ENCODE data around the gene PLA2G12B.
A peak's percentile ranks its signal among the peaks of the same experiment; 100 is the strongest.

The PLA2G12B gene

GRCh38 chr10:72981028-72981881, 26.6 kb upstream of the PLA2G12B start:
- no peak overlapping the region for H3K27ac ChIP-seq
- TF ChIP-seq, protein P1, sequence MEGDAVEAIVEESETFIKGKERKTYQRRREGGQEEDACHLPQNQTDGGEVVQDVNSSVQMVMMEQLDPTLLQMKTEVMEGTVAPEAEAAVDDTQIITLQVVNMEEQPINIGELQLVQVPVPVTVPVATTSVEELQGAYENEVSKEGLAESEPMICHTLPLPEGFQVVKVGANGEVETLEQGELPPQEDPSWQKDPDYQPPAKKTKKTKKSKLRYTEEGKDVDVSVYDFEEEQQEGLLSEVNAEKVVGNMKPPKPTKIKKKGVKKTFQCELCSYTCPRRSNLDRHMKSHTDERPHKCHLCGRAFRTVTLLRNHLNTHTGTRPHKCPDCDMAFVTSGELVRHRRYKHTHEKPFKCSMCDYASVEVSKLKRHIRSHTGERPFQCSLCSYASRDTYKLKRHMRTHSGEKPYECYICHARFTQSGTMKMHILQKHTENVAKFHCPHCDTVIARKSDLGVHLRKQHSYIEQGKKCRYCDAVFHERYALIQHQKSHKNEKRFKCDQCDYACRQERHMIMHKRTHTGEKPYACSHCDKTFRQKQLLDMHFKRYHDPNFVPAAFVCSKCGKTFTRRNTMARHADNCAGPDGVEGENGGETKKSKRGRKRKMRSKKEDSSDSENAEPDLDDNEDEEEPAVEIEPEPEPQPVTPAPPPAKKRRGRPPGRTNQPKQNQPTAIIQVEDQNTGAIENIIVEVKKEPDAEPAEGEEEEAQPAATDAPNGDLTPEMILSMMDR (conservative IDR thresholded peaks at IDR 0.05), result no peak

GRCh38 chr10:72980348-72980747, 25.7 kb upstream of the PLA2G12B start:
- no peak overlapping the region for H3K27ac ChIP-seq
- TF ChIP-seq, protein P1 (conservative IDR thresholded peaks at IDR 0.05), result no peak

DNA sequence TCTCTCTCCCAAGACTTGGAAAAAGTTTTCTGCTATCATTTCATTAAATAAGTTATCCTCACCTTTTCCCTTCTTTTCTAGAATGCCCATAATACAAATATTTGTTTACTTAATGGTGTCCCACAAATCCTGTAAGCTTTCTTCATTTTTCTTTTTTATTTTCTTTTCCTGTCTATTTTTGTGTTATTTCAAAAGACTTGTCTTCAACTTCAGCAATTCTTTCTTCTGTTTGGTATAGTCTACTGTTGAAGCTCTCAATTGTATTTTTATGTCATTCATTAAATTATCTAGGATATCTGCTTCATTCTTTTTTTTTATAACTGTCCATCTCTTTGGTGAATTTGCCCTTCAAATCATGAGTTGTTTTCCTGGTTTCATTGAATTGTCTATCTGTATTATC, 25.1 kb upstream of the PLA2G12B start:
- TF ChIP-seq, protein P1 (conservative IDR thresholded peaks at IDR 0.05), result no peak
- H3K27ac ChIP-seq, result no peak overlapping the region

GRCh38 chr10:72976886-72977285, 22.3 kb upstream of the PLA2G12B start:
- no peak overlapping the region for H3K27ac ChIP-seq
- TF ChIP-seq, protein P1 (conservative IDR thresholded peaks at IDR 0.05), result no peak

DNA sequence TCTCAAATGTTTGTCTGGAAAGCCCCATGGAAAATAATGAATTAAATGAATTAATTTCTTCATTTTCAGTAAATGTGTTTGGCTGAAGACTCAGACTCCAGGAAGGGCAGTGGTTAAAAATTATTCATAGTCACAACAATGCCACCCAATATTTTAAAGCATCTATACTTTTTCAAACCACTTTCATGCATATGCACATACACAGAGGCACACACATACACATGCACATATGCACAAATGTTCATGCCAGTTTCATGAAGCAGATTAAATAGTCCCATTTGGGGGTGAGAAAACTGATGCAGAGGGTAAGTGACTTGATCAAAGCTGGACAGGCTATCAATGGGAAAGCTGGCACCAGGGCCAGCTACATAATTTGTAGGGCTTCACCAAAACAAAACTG, 1.4 kb upstream of the PLA2G12B start:
- TF ChIP-seq, protein P1 (conservative IDR thresholded peaks at IDR 0.05), result no peak
- no peak overlapping the region for H3K27ac ChIP-seq

DNA sequence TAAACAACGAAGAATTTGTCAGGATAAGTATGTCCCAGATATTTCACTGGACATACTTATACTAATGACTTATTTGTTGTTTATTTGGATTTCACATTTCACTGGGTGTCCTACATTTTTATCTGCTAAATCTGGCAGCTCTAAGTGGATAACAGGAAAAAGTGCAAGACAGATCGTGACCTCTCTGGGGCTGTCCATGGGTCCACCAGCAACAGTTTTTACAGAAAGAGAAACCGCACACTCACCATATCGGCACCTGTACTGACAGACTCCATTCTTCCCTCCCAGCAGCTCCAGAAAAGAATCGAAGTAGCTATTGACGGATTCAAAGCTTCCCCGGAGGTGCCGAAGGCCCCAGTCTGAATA, 393 bp downstream of the PLA2G12B start:
- TF ChIP-seq, protein P1 (conservative IDR thresholded peaks at IDR 0.05), result no peak
- peak overlapping the region; percentile 81 for H3K27ac ChIP-seq

DNA sequence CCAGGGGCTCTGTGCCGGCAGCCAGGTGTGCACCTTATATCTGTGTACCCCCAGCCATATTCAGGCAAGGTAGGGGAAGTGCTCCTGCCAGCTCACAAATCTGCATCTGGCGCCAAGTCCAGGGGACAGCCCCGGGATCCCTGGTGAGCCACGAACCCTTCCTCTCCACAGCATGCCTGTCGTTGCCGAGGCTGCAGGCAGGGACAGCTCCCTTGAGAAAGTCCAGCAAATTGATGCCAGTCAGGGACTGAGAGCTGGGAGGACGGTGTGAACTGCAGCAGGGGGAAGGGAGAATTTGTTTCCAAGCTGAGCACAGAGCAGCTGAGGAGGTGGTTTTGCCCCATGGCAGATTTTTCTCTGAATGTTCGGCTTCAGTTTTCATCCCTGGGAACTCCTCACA, 919 bp downstream of the PLA2G12B start:
- TF ChIP-seq, protein P1 (conservative IDR thresholded peaks at IDR 0.05), result no peak
- peak overlapping the region; percentile 81 for H3K27ac ChIP-seq

Measured in VCaP (cell line).